ENCODE measurements around the gene NRAP. TPM values are rescaled to one million over a fixed set of nuclear protein-coding genes. Genes with fewer than 3 reads are reported as not detected.

Gene NRAP
- total and polyA plus RNA-seq, 2 donors (not counting 3 experiments of a cell fraction or from before 2014, with no cell fraction given), result not detected

DNA sequence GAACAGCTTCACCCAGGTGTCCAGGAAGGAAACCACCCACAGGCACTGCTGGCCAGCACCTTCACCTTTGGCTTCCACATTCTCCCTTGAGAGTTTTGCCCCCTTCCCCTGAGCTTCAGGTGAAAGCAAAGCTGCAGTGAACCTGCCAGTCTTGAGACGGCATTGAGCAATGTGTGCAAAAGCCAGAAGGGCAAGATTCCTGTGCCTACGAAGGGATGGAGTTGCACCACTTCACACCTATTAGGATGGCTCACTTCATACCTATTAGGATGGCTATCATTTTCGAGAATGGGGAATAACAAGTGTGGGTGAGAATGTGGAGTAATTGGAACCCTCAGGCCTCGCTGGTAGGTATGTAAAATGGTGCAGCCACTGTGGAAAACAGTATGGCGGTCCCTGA is 103.8 kb downstream of the NRAP start:
- intact Hi-C loops (cut with micrococcal nuclease) (loop anchor here (5.0 to 10.0 kb wide), 3 partner anchors 608 to 993 kb away; partner anchors contain the start of gene TCF7L2), dilution Hi-C loops (cut with MboI; ENCODE audit: extremely low pct_ligation_motif_present, low sequenced_read_pairs) (no loop called here)
- Histone ChIP-seq H3K9me3 (replicated peaks; ENCODE audit: control insufficient read depth, insufficient read depth, low read length) (no peaks in the 10 kb centered on the region), H3K4me3 (replicated peaks in 1 of 3; ENCODE audit: insufficient read depth in 1 of 3, low read depth in 1 of 3, low read length in 3 of 3) (no peak overlapping the region), H2AFZ (ENCODE audit: low read depth, low read length) (no peak overlapping the region), H3K79me2 (ENCODE audit: control insufficient read depth, insufficient read depth, low read length) (no peaks in the 10 kb centered on the region), H3K9ac (replicated peaks; ENCODE audit: extremely low read depth, insufficient read depth, low read length) (no peak overlapping the region), H3K9me1 (replicated peaks; ENCODE audit: control insufficient read depth, extremely low read depth, insufficient read depth, low read length) (no peaks in the 10 kb centered on the region), H3K27ac (ENCODE audit: insufficient read depth, low read depth, low read length) (no peak overlapping the region), H3K27me3 (ENCODE audit: control insufficient read depth in 2 of 2, insufficient read depth in 2 of 2, low read length in 2 of 2) (no peaks in the 10 kb centered on the region), H3K36me3 (ENCODE audit: control insufficient read depth in 2 of 2, extremely low read depth in 1 of 2, insufficient read depth in 2 of 2, low read length in 2 of 2) (no peaks in the 10 kb centered on the region), H3K4me2 (ENCODE audit: insufficient read depth, low read length) (no peak overlapping the region), H3K4me1 (ENCODE audit: control insufficient read depth, extremely low read depth, insufficient read depth, low read length) (peaks cover 22% of the 10 kb centered on the region), H4K20me1 (replicated peaks; ENCODE audit: control insufficient read depth, extremely low read depth, insufficient read depth, low read length) (no peaks in the 10 kb centered on the region)
- POLR2A ChIA-PET, result no interaction called here
- CTCF ChIA-PET, result interaction anchor here (0.8 kb wide), 1 partner anchor 21 kb away, joined by 3 read pairs; no protein-coding TSS in a partner anchor
- FAIRE-seq (no peak), DNase-seq (ENCODE audit: low read depth, low spot score) (no peak)
- no peak for TF ChIP-seq POLR2A (IDR thresholded peaks at IDR 0.05; ENCODE audit: low read depth, low read length)
- no peak for TF ChIP-seq CTCF (IDR thresholded peaks at IDR 0.05; ENCODE audit: extremely low read depth in 1 of 2, insufficient read depth in 1 of 2, low read depth in 1 of 2, low read length in 2 of 2)
- no peak for TF ChIP-seq JUN (IDR thresholded peaks at IDR 0.05; ENCODE audit: borderline replicate concordance, insufficient read depth, insufficient read length, low read depth)
- no peak for TF ChIP-seq FOS (IDR thresholded peaks at IDR 0.05; ENCODE audit: borderline replicate concordance, insufficient read depth, low read length)
- no peak for TF ChIP-seq EZH2 (IDR thresholded peaks at IDR 0.05; ENCODE audit: borderline replicate concordance, low read depth, low read length, severe bottlenecking)
- TF ChIP-seq POLR2AphosphoS5 (IDR thresholded peaks at IDR 0.05; ENCODE audit: insufficient read depth, low read depth, low read length), result no peak
- TF ChIP-seq, protein P1, sequence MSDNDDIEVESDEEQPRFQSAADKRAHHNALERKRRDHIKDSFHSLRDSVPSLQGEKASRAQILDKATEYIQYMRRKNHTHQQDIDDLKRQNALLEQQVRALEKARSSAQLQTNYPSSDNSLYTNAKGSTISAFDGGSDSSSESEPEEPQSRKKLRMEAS (IDR thresholded peaks at IDR 0.05; ENCODE audit: insufficient read depth, insufficient read length), result no peak
- TF ChIP-seq GATA2 (IDR thresholded peaks at IDR 0.05; ENCODE audit: insufficient read depth, insufficient read length, low read depth, low read length), result no peak
- TF ChIP-seq MYC (IDR thresholded peaks at IDR 0.05; ENCODE audit: low read depth, low read length), result no peak
- no TSS peak for BruUV-seq (replicated peaks)

Measured in endothelial cell of umbilical vein (primary cell).